Measurements from ENCODE around the gene WDFY1.

The WDFY1 gene

DNA sequence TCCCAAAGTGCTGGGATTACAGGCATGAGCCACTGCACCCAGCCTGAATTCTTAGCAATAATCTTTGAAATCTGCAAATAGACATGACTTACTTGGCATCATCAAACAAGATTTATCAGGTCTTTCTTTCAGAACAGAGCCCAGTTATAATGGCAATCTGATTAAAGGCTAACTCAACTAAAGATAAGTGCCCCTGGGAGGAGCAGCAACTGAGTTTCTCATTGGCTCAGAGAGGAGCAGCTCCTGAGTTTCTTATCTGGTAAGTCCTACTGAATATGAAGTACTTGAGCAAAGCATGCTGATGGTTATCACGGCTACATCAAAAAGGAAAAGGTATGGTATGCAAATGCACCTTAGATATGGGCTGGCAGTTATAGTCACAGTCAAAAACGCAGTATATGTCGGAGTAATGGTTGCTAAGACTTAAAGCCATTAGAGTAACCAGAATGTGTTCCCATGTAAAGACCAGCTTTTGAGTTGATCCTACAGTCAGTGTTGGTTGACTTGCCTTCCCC lies 92.8 kb downstream of the WDFY1 start:
- DNase-seq (ENCODE audit: low read depth in 1 of 2, low spot score in 1 of 2): no peak
- TF ChIP-seq JUND (IDR thresholded peaks at IDR 0.05; ENCODE audit: low read depth): no peak
- in situ Hi-C loops (cut with HindIII; ENCODE audit: low pct_unique_long_range_greater_than_20kb, low sequenced_read_pairs): no loop called here

DNA sequence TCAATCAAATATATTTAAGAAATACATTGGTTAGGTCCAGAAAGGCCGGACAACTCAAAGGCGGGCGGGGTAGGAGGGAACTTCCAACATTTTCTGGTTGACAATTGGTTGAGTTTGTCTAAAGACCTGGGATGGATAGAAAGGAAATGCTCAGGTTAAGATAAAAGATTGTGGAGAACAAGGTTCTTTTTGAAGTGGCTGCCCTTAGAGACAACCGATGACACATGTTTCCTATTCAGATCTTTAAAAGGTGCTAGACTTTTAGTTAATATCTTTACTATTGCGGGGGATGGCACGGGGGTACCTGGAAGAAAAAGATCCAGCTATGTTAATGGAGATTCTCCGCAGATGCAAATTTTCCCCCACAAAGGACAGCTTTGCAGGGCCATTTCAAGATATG lies 97.7 kb downstream of the WDFY1 start:
- no peak for TF ChIP-seq JUND (IDR thresholded peaks at IDR 0.05; ENCODE audit: low read depth)
- in situ Hi-C loops (cut with HindIII; ENCODE audit: low pct_unique_long_range_greater_than_20kb, low sequenced_read_pairs): no loop called here
- DNase-seq (ENCODE audit: low read depth in 1 of 2, low spot score in 1 of 2): no peak

- in situ Hi-C loops (cut with HindIII; ENCODE audit: low pct_unique_long_range_greater_than_20kb, low sequenced_read_pairs): no loop called here
- DNase-seq (ENCODE audit: low read depth in 1 of 2, low spot score in 1 of 2): no peak
- no peak for TF ChIP-seq JUND (IDR thresholded peaks at IDR 0.05; ENCODE audit: low read depth)
Measured at GRCh38 chr2:223846515-223846914, 98.6 kb downstream of the WDFY1 start.

DNA sequence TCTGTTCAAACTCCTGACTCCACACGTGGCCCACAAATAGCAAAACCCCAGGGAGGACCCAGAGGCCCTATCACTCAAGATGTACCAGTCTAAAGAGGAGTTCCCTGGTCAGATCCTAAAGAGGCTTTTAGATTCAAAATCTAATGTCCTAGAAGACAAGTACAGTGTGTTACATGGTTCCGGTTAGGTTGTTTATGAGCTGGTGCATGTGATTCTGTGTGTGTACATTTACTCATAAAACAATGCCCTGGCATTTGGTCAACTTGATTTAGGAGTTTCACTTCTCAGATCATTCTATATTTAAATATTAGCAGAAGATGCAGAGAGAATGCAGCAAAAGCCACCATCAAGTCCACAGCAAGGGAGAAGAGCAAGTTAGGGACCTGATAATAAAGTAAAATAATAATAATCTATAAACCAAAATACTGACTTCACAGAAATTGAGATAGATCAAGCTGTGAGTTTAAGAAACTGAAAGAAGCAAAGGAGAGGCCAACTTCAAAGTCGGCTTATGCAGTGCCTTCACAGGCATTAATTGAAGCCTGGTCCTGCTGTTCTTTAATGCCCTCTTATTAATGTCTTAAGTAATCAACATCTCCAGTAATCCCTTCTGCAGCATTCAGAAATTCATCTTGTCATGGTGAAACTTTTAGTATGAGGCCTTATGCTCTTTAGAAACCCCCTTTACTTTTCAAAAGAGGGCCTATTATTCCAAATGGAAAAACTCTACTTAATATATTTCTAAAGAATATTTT lies 103.5 kb downstream of the WDFY1 start:
- in situ Hi-C loops (cut with HindIII; ENCODE audit: low pct_unique_long_range_greater_than_20kb, low sequenced_read_pairs): no loop called here
- DNase-seq (ENCODE audit: low read depth in 1 of 2, low spot score in 1 of 2): no peak

GRCh38 chr2:223837287-223838061 lies 107.7 kb downstream of the WDFY1 start, which contains the start of gene AP1S3:
Gene AP1S3 (minus strand): TSS chr2:223837582. CDS start chr2:223837450, 132 bp downstream.
- no peak for TF ChIP-seq JUND (IDR thresholded peaks at IDR 0.05; ENCODE audit: low read depth)
- DNase-seq (ENCODE audit: low read depth in 1 of 2, low spot score in 1 of 2): peak; percentile 81 to 85
- in situ Hi-C loops (cut with HindIII; ENCODE audit: low pct_unique_long_range_greater_than_20kb, low sequenced_read_pairs): no loop called here

More for the DNA sequence above, 103.5 kb downstream of the WDFY1 start:
- no peak for TF ChIP-seq JUND (IDR thresholded peaks at IDR 0.05; ENCODE audit: low read depth)

- no peak for DNase-seq (ENCODE audit: low read depth in 1 of 2, low spot score in 1 of 2)
- TF ChIP-seq JUND (IDR thresholded peaks at IDR 0.05; ENCODE audit: low read depth): no peak
- in situ Hi-C loops (cut with HindIII; ENCODE audit: low pct_unique_long_range_greater_than_20kb, low sequenced_read_pairs): no loop called here
Measured at GRCh38 chr2:223835701-223836532, 109.2 kb downstream of the WDFY1 start.

GRCh38 chr2:223834431-223834830 lies 110.7 kb downstream of the WDFY1 start:
- no peak for TF ChIP-seq JUND (IDR thresholded peaks at IDR 0.05; ENCODE audit: low read depth)
- in situ Hi-C loops (cut with HindIII; ENCODE audit: low pct_unique_long_range_greater_than_20kb, low sequenced_read_pairs): no loop called here
- DNase-seq (ENCODE audit: low read depth in 1 of 2, low spot score in 1 of 2): no peak

- TF ChIP-seq JUND (IDR thresholded peaks at IDR 0.05; ENCODE audit: low read depth): no peak
- DNase-seq (ENCODE audit: low read depth in 1 of 2, low spot score in 1 of 2): no peak
- in situ Hi-C loops (cut with HindIII; ENCODE audit: low pct_unique_long_range_greater_than_20kb, low sequenced_read_pairs): no loop called here
Measured at GRCh38 chr2:223832241-223832903, 112.8 kb downstream of the WDFY1 start.

- no peak for DNase-seq (ENCODE audit: low read depth in 1 of 2, low spot score in 1 of 2)
- no peak for TF ChIP-seq JUND (IDR thresholded peaks at IDR 0.05; ENCODE audit: low read depth)
- in situ Hi-C loops (cut with HindIII; ENCODE audit: low pct_unique_long_range_greater_than_20kb, low sequenced_read_pairs): no loop called here
Measured at GRCh38 chr2:223829128-223829527, 116.0 kb downstream of the WDFY1 start.

DNA sequence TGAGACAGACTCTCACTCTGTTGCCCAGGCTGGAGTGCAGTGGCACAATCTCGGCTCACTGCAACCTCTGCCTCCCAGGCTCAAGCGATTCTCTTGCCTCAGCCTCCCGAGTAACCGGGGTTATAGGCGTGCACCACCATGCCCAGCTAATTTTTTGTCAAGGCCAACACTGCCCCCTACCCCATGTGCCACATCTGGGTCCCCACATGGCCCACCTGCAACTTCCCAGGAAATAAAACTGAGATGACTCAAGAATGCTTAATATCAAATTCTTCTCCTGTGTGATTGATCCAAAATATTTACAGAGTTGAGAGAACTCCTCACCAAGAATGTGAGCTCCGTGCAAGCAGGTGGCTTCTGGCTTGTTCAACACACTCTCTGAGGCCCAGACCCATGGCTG lies 116.8 kb downstream of the WDFY1 start:
- DNase-seq (ENCODE audit: low read depth in 1 of 2, low spot score in 1 of 2): no peak
- in situ Hi-C loops (cut with HindIII; ENCODE audit: low pct_unique_long_range_greater_than_20kb, low sequenced_read_pairs): no loop called here
- TF ChIP-seq JUND (IDR thresholded peaks at IDR 0.05; ENCODE audit: low read depth): no peak

GRCh38 chr2:223826995-223827394 lies 118.1 kb downstream of the WDFY1 start:
- no peak for DNase-seq (ENCODE audit: low read depth in 1 of 2, low spot score in 1 of 2)
- in situ Hi-C loops (cut with HindIII; ENCODE audit: low pct_unique_long_range_greater_than_20kb, low sequenced_read_pairs): no loop called here
- no peak for TF ChIP-seq JUND (IDR thresholded peaks at IDR 0.05; ENCODE audit: low read depth)

All from T47D (cell line).